ENCODE data around the gene PICK1. TPM values are rescaled to one million over a fixed set of nuclear protein-coding genes. Genes with fewer than 3 reads are reported as not detected.
"Not testable (repeated sequence)": the region's sequence is repeated elsewhere in the genome, so short reads cannot be mapped to it uniquely, and the experiment has no call there.

Gene PICK1
- polyA plus RNA-seq, 3 donors = 26.6 to 32.0 (median 28.1) TPM

DNA sequence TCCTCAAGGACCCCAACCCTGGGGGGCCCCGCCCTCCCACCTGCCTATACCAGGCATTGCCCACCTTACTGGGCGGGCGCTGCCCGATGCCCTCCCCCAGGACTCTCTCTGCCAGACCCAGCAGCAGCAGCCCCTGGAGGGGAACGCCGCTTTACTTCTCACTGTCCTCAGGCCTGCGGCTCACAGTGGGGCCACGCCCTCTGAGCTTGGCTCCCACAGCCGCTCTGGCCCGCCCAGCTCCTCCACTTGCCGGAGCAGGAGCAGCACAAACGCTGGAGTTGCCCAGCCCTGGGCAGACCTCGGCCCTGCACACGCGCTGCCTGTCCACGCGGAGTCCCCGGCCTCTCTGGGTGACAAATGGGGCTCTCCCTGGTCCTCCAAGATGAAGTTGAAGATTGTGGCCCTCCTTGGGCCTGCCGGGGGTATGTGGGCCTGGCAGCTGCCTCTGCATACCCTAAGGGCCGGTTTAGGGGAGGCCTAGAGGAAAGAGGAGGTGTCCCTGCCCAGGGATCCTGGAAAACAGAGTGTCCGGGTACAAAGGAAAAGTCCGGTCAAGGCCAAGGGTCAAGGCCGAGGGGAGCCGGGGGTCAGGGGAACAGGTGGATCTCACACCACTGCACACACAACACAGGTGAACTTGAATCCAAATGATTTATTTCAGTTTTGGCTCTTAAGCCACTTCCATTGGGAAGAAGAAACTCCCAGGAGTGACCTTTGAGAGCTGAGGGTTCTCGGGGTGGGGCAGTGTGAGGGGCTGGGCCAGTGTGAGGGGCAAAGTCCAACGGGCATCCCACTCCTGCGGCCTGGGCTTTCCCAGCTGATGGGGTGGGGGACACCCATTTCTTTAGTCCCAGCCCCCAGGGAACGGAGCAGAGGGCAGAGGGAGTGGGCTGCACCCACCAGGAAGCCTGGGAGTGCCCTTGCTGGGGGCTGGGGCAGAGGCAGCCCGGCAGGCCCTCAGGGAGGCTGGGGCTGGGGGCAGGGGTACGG lies 54.0 kb downstream of the PICK1 start:
- peak in 1 of 3 donors; percentile 44 for DNase-seq (ENCODE audit: low read depth in 3 of 3, low spot score in 2 of 3)

DNA sequence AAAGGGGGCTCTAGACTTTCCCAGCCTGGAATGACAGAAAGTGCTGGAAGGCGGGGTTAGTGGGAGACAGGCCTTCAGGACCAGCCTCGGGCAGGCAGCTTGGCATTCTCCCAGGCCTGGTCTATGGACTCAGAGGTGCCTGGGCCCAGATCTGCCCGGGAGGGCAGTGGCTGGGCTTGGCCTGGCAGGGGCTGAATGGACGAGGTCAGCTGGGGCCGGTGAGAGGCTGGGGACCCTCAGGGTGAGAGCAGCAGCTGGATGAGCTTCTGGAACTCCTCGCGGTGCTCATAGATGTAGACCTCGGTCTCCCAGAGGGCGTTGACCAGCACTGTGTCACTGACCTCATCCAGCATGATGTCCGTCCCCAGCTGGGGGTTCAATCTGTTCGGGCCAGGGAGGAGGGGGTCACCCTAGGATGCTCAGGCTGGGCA lies 54.7 kb downstream of the PICK1 start:
- DNase-seq (ENCODE audit: low read depth in 3 of 3, low spot score in 2 of 3) = no peak

DNA sequence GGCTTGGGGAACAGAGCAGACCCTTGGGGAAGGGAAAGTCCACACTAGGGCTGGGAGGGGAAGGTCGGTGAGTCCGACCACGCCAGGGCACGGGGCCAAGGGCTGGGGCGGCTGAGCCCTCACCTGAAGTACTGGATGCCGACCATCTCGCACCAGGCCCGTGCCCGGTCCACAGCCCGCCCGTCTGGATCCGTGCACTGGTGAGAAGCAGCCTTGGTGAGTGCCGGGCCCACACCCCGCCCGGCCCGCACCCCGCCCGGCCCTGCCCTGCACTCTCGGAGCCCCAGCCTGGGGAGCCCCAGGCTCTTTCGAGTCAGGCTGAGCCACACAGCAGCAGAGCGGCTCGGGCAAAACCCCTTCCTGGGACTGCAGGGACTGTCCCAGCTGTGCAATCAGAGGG lies 55.2 kb downstream of the PICK1 start:
- DNase-seq (ENCODE audit: low read depth in 3 of 3, low spot score in 2 of 3) = no peak

DNA sequence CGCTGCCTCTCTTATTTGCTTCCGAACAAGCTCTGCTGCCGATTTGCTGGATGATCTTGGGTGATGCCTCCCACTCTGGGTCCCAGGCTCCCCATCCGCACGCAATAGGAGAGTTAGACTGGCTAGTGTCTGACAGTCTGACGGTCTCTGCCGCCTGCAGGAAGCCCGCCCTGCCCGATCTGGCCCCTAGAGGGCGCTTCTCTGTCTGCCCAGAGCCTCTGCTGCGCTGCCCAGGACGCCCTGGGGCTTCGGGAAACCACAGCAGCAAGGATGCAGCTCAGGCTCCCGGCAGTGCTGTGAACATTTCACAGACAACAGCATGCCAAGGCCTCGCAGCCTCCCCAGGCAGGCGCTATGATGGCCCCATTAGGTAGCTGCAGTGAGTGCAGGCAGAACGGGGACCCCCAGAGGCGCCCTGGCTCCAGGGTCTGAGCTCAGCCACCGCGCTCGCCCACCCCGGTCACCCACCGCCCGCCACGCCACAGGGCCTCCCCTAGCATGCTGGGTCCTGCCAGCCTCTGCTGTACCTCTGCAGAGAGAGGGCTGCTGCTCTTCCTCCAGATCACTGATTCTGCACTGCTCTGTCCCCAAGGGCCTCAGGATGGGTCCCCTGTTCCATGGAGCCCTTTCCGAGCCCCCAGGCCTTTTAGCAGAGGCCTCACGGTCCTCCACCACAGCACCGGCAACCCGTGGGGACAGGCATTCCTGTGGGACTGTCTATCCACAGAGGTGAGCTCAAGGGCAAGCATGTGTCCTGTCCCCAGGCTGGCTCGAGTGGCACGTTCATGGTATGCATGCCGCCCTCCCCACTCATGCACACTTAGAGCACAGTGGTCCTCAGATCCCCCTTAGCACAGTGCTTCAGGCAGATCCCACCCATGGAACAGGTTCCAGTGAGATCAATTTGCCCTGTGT lies 57.5 kb downstream of the PICK1 start:
- peak in 2 of 3 donors; percentile 47 to 52 for DNase-seq (ENCODE audit: low read depth in 3 of 3, low spot score in 2 of 3)

DNA sequence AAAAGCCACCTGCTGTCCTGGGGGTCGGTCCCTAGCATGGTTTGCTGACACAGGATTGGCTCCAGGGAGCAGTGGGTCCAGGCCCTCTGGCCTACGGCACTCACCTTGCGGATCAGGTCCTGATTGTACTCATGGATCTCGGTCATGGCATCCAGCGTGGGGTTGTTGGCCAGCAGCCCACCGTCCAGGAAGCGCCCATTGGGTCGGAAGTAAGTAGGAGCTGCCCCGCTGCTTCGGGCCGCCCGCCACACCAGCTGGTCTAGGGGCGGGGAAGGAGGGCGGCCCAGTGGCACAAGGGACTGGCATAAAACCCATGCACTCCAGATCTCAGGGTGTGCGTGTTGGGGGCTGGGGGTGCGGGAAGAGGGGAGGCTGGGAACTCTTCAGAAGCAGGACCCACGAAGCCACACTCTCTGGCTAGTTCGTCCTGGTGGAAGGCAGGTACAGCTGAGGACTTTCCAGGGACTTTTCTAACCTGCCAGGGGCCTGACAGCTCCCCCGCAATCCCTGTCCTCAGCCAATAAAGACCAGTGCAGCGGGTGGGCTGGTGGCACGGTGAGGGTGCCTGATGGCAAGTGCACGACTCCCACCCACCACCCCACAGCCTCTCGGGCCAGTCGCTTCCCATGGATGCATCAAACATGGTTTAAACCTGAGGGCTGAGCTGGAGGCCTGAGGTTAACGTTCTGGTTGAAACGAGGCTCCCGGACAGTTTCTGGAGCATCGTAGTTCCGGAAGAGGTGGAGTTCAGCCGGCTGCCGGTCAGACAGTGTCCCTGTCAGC lies 58.4 kb downstream of the PICK1 start:
- no peak for DNase-seq (ENCODE audit: low read depth in 3 of 3, low spot score in 2 of 3)

DNA sequence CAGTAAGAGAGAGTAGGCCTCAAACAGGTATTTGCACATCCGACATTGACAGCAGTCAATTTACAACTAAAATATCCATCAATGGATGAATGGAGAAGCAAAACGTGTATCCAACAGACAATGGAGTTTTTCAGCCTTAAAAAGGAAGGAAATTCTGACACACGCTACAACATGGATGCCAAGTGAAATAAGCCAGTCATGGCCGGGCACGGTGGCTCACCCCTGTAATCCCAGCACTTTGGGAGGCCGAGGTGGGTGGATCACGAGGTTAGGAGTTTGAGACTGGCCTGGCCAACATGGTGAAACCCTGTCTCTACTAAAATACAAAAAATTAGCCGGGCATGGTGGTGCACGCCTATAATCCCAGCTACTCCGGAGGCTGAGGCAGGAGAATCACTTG lies 60.4 kb downstream of the PICK1 start:
- not testable (repeated sequence) for DNase-seq (ENCODE audit: low read depth in 3 of 3, low spot score in 2 of 3)

DNA sequence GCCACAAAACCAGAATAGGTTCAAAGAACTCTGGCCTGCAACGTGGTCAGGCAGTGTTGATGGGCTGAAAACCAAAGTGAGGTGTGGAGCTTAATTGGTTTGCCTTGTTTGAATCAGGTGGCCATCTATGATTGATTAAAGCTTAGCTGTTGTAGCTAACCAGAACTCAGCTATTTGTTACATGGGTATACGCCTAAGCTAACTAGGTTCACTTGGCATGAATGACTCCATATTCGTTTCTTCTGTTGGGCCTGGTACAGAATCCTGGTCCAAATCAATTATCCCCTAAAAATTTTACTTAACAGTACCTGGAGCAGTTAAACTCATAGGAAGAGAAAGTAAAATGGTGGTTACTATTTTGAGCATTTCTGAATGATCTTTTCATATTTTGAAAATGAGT lies 61.0 kb downstream of the PICK1 start:
- no peak for DNase-seq (ENCODE audit: low read depth in 3 of 3, low spot score in 2 of 3)

DNA sequence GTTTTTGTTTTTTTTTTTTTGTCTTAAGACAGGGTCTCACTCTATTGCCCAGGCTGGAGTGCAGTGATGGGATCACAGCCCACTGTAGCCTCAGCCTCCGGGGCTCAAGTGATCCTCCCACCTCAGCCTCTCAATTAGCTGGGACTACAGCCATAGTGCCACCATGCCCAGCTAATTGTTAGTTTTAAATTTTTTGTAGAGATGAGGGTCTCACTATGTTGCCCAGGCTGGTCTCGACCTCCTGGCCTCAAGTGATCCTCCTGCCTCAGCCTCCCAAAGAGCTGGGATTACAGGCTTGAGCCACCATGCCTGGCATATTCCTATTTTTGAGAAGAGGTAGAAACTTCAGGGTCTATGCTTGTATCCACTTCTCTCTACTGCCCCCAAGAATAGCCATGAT lies 61.5 kb downstream of the PICK1 start:
- not testable (repeated sequence) for DNase-seq (ENCODE audit: low read depth in 3 of 3, low spot score in 2 of 3)

DNA sequence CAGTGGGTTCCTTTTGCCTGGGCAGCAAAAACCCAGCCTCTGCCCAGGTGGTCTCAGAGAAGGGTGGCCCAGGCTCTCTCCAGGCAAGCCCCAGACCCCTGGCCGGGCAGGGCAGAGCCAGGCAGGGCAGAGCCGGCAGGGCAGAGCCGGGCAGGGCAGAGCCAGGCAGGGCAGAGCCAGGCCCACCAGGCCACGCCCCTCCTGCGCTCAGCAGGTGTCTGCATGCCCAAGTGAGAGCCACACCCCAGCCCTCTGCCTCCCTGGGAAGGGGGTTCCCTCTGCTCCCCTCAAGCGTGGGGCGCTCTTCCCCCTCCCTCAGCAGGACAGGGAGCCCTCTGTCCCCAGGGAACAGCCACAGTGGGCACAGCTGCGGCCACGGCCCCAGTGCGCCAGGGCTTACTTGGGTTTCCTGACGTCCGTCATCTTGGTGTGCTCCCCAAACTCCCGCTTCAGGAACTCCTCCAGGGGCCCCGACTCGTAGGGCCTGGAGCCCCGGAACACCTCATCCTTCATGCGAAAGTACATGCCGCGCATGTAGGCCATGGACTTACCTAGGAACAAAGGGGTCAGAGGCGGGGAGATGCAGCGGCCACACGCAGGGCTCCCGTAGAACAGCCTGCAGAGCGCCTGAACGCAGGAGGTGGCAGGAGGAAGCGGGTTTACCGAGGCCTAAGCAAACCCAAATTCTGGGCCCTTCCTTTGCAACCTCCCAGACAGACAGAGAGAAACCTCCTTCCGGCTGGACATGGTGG lies 63.3 kb downstream of the PICK1 start:
- no peak for DNase-seq (ENCODE audit: low read depth in 3 of 3, low spot score in 2 of 3)

DNA sequence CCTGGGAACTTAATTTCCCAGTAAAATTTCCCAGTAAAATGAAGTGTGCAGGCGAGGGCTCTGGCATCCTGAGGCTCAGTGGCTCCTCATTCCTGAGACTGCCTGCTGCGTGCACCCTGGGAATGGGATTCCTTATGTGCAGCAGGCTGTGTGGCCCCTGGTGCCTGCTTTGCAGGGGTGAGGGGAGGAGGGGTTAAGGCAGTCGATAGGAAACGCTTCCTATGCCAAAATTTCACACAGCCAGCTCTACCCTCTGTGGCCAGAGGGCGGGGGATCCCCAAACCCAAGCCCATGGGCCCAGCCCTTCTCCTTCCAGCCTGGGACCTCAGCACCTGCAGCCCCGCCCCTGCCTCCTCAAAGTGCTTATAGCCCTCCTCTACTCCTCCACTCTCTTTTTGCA lies 65.4 kb downstream of the PICK1 start:
- no peak for DNase-seq (ENCODE audit: low read depth in 3 of 3, low spot score in 2 of 3)

DNA sequence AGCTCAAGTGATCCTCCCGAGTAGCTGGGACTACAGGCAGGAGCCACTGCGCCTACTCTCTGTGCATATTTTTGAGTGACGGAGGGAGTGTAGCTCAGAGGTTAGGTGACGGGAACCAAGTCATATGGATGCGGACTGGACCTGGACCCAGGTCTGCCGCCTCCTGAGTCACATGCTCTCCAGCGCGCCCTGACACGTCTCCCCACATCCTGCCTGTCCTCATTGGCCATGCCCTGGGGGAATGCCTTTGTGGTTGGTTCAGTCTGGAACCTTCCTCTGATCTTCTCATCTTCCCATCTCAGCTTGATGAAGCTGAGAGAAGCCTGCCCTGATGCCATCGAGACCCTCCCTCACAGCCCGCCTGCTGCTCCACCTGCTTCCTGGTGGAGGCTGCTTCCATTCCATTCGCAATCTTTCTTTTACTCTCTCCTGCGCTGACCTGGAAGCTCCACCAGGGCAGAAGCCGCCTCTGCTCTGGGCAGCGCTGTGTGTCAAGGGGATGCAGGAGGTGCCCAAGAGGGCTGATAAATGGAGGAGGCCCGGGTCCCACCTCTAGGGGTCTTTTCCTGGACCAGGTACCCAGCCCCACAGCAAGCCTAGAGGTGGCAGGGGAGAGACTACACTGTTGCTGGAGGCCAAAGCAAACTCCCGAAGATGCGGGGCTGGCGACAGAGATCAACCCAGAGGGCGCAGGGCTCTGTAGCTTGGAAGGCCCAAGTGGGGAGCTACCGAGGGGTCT lies 67.2 kb downstream of the PICK1 start:
- DNase-seq (ENCODE audit: low read depth in 3 of 3, low spot score in 2 of 3) = no peak

DNA sequence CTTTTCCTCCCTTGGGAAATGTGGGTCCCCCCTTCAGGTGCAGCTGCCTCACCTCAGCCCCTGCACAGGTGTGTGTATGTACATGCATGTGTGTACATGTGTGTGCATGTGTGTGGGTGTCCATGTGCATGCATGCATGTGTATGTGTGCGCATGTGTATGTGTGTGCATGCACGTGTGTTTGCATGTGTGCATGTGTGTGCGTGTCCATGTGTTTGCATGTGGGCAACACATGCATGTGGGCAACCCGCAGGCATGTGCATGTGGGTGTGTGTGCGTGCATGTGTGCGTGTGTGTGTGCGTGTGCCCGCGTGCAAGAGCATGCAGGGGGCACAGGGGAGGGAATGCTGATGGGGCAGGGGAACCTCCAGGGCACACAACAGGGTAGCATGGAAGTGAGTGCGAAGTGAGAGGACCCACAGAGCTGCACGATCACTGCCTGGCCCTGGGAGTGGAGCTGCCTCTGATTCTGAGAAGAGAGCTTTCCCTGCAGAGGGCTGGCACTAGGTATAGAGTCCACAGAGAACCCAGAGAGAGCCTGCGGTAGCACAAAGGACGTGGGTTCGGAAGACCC lies 67.9 kb downstream of the PICK1 start:
- no peak for DNase-seq (ENCODE audit: low read depth in 3 of 3, low spot score in 2 of 3)

Other genes with a start within 250 kb of the PICK1 start
- 10 to 100 TPM; 12.4 to 14.3 (median 12.6) TPM for gene GCAT, start 249.5 kb upstream of the PICK1 start, polyA plus RNA-seq (ENCODE audit: insufficient read length in 3 of 3)
- gene GALR3, start 234.0 kb upstream of the PICK1 start, polyA plus RNA-seq (ENCODE audit: insufficient read length in 3 of 3) = not detected
- 10 to 100 TPM; 22.7 to 27.1 (median 26.4) TPM for gene ANKRD54, start 213.1 kb upstream of the PICK1 start, polyA plus RNA-seq (ENCODE audit: insufficient read length in 3 of 3)
- 1,000 to 10,000 TPM; 1,125 to 1,137 (median 1,131) TPM for gene EIF3L, start 208.0 kb upstream of the PICK1 start, polyA plus RNA-seq (ENCODE audit: insufficient read length in 3 of 3)
- 10 to 100 TPM; 24.4 to 28.9 (median 27.2) TPM for gene MICALL1, start 151.1 kb upstream of the PICK1 start, polyA plus RNA-seq (ENCODE audit: insufficient read length in 3 of 3)
- gene C22orf23, start 103.8 kb upstream of the PICK1 start, polyA plus RNA-seq (ENCODE audit: insufficient read length in 3 of 3) = 1 to 10 TPM; 5.8 to 6.5 (median 5.9) TPM
- gene POLR2F, start 103.7 kb upstream of the PICK1 start, polyA plus RNA-seq (ENCODE audit: insufficient read length in 3 of 3) = 10 to 100 TPM; 66.2 to 78.4 (median 72.5) TPM
- under 1 TPM; 0.46 to 0.86 (median 0.62) TPM for gene SOX10, start 72.8 kb upstream of the PICK1 start, polyA plus RNA-seq (ENCODE audit: insufficient read length in 3 of 3)
- 1 to 10 TPM in 1 of 3 donors, under 1 TPM in 2; 0.24 to 1.0 (median 0.76) TPM for gene SLC16A8, start 26.8 kb downstream of the PICK1 start, polyA plus RNA-seq (ENCODE audit: insufficient read length in 3 of 3)
- gene BAIAP2L2, start 53.3 kb downstream of the PICK1 start, polyA plus RNA-seq (ENCODE audit: insufficient read length in 3 of 3) = 1 to 10 TPM; 4.3 to 4.8 (median 4.3) TPM
- 10 to 100 TPM; 29.3 to 42.3 (median 29.9) TPM for gene PLA2G6, start 124.4 kb downstream of the PICK1 start, polyA plus RNA-seq (ENCODE audit: insufficient read length in 3 of 3)
- gene MAFF, start 144.6 kb downstream of the PICK1 start, polyA plus RNA-seq (ENCODE audit: insufficient read length in 3 of 3) = 1 to 10 TPM; 2.3 to 2.5 (median 2.5) TPM
- 10 to 100 TPM; 38.6 to 43.2 (median 39.8) TPM for gene TMEM184B, start 215.6 kb downstream of the PICK1 start, polyA plus RNA-seq (ENCODE audit: insufficient read length in 3 of 3)